ENCODE measurements around the gene FARP2.

Gene FARP2

DNA sequence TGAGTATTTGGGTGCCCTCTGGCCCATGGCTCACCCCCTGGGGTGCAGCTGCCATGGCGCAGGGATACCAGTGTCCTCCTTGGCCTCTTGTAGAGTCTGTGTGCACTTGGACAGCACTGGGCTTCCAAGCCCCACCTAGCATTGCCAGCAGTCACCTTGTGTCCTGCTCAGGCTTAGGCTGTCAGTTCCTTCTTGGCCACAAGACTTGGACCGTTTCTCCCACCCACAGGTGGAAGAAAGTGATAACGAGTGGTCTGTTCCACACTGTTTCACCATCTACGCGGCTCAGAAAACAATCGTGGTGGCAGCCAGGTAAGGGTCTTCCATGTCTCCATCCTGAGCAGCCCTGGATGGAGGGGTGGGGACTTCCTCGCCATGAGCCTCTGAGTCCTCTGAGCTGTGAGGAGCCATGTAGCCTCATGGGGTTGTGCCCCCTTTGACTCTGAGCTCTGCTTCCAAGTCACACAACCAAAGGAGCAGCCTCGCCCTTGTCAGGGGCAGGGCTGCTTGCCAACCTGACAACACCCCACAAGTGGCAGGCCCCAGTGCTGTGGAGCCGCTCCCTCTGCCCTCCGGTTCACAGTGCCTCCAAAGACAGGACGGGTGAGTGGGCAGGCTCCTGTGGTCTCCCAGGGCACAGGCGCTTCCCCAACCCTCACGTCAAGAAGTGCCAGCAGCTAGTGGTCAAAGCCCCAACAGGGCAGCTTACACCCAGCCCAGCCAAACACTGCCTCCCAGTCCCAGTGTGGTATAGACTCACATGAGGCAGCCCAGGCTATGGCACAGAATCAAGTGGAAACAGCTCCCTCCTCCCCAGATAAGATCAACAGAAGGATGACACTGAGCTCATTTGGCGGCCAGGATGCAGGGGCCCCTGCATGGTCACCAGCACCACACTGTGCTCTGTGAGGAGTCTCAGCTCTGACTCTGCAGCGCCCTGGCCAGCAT is 133.9 kb downstream of the FARP2 start (continued):
- TF ChIP-seq, protein P1, sequence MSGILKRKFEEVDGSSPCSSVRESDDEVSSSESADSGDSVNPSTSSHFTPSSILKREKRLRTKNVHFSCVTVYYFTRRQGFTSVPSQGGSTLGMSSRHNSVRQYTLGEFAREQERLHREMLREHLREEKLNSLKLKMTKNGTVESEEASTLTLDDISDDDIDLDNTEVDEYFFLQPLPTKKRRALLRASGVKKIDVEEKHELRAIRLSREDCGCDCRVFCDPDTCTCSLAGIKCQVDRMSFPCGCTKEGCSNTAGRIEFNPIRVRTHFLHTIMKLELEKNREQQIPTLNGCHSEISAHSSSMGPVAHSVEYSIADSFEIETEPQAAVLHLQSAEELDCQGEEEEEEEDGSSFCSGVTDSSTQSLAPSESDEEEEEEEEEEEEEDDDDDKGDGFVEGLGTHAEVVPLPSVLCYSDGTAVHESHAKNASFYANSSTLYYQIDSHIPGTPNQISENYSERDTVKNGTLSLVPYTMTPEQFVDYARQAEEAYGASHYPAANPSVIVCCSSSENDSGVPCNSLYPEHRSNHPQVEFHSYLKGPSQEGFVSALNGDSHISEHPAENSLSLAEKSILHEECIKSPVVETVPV (CRISPR knock-in tag; IDR thresholded peaks at IDR 0.05): no peak
- TF ChIP-seq GLIS3 (CRISPR knock-in tag; IDR thresholded peaks at IDR 0.05) (no peak), OSR1 (CRISPR knock-in tag; IDR thresholded peaks at IDR 0.05) (no peak), ZFP30 (CRISPR knock-in tag; IDR thresholded peaks at IDR 0.05) (no peak), PPARA (CRISPR knock-in tag; IDR thresholded peaks at IDR 0.05; ENCODE audit: borderline replicate concordance) (no peak), ESRRG (CRISPR knock-in tag; IDR thresholded peaks at IDR 0.05) (no peak), ZC3H10 (CRISPR knock-in tag; IDR thresholded peaks at IDR 0.05) (no peak), SNAI2 (CRISPR knock-in tag; IDR thresholded peaks at IDR 0.05) (no peak), BACH2 (CRISPR knock-in tag; IDR thresholded peaks at IDR 0.05; ENCODE audit: borderline replicate concordance) (no peak)
- TF ChIP-seq, protein P2, sequence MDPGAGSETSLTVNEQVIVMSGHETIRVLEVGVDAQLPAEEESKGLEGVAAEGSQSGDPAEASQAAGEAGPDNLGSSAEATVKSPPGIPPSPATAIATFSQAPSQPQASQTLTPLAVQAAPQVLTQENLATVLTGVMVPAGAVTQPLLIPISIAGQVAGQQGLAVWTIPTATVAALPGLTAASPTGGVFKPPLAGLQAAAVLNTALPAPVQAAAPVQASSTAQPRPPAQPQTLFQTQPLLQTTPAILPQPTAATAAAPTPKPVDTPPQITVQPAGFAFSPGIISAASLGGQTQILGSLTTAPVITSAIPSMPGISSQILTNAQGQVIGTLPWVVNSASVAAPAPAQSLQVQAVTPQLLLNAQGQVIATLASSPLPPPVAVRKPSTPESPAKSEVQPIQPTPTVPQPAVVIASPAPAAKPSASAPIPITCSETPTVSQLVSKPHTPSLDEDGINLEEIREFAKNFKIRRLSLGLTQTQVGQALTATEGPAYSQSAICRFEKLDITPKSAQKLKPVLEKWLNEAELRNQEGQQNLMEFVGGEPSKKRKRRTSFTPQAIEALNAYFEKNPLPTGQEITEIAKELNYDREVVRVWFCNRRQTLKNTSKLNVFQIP (CRISPR knock-in tag; IDR thresholded peaks at IDR 0.05; ENCODE audit: borderline replicate concordance, low read depth): no peak

DNA sequence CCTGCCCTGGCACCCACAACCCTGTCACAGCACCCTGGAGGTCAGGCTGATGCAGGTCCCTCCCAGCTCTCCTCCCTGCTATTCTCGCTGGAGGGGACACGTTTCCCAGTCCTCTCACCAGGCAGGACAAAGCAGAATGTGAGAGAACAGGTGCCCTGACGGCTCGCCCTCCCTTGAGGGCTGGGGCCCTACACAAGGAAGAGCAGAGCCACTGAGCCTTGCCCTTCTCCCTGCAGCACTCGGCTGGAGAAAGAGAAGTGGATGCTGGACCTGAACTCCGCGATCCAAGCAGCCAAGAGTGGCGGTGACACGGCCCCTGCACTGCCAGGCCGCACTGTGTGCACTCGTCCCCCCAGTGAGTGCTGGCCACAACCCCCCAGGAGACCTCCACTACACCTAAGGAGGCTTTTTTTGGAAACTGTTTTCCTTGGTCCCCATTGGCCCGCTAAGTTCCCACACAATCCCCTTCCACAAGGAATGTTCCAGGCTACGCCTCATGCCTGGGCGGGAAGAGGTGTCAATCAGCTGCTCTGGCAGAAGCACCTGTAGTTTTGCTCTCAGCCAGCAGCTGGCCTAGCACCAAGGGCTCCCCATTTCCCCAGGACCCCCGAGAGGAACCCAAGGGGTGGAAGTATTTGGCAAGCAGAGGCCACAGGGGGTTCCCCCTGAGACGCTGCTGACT is 134.9 kb downstream of the FARP2 start:
- TF ChIP-seq, protein P2 (CRISPR knock-in tag; IDR thresholded peaks at IDR 0.05; ENCODE audit: borderline replicate concordance, low read depth): no peak
- TF ChIP-seq BACH2 (CRISPR knock-in tag; IDR thresholded peaks at IDR 0.05; ENCODE audit: borderline replicate concordance) (no peak), ESRRG (CRISPR knock-in tag; IDR thresholded peaks at IDR 0.05) (no peak), ZNF565 (CRISPR knock-in tag; conservative IDR thresholded peaks at IDR 0.05; ENCODE audit: low read depth) (no peak), ZC3H10 (CRISPR knock-in tag; IDR thresholded peaks at IDR 0.05) (no peak), ZNF70 (CRISPR knock-in tag; IDR thresholded peaks at IDR 0.05) (no peak), ARNTL (CRISPR knock-in tag; IDR thresholded peaks at IDR 0.05; ENCODE audit: borderline replicate concordance, low read depth) (no peak), ZFP3 (CRISPR knock-in tag; IDR thresholded peaks at IDR 0.05) (no peak), PPARA (CRISPR knock-in tag; IDR thresholded peaks at IDR 0.05; ENCODE audit: borderline replicate concordance) (no peak), GLIS3 (CRISPR knock-in tag; IDR thresholded peaks at IDR 0.05) (no peak), OSR1 (CRISPR knock-in tag; IDR thresholded peaks at IDR 0.05) (no peak), TCF4 (CRISPR knock-in tag; IDR thresholded peaks at IDR 0.05; ENCODE audit: borderline replicate concordance) (no peak)
- TF ChIP-seq, protein P3, sequence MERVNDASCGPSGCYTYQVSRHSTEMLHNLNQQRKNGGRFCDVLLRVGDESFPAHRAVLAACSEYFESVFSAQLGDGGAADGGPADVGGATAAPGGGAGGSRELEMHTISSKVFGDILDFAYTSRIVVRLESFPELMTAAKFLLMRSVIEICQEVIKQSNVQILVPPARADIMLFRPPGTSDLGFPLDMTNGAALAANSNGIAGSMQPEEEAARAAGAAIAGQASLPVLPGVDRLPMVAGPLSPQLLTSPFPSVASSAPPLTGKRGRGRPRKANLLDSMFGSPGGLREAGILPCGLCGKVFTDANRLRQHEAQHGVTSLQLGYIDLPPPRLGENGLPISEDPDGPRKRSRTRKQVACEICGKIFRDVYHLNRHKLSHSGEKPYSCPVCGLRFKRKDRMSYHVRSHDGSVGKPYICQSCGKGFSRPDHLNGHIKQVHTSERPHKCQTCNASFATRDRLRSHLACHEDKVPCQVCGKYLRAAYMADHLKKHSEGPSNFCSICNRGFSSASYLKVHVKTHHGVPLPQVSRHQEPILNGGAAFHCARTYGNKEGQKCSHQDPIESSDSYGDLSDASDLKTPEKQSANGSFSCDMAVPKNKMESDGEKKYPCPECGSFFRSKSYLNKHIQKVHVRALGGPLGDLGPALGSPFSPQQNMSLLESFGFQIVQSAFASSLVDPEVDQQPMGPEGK (CRISPR knock-in tag; IDR thresholded peaks at IDR 0.05; ENCODE audit: borderline replicate concordance): no peak
- TF ChIP-seq, protein P4, sequence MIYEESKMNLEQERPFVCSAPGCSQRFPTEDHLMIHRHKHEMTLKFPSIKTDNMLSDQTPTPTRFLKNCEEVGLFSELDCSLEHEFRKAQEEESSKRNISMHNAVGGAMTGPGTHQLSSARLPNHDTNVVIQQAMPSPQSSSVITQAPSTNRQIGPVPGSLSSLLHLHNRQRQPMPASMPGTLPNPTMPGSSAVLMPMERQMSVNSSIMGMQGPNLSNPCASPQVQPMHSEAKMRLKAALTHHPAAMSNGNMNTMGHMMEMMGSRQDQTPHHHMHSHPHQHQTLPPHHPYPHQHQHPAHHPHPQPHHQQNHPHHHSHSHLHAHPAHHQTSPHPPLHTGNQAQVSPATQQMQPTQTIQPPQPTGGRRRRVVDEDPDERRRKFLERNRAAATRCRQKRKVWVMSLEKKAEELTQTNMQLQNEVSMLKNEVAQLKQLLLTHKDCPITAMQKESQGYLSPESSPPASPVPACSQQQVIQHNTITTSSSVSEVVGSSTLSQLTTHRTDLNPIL (CRISPR knock-in tag; IDR thresholded peaks at IDR 0.05; ENCODE audit: low read depth): no peak
- TF ChIP-seq, protein P1 (CRISPR knock-in tag; IDR thresholded peaks at IDR 0.05): no peak
- peak; percentile 14 for ATAC-seq
